HepG2 (cell line): ENCODE results near the gene NPHP4. TPM values are rescaled to one million over a fixed set of nuclear protein-coding genes. Genes with fewer than 3 reads are reported as not detected.

Experiments
- ATAC-seq: fragments of 200-7000 bp; cut with Tn5 transposase; 3 replicates; pipeline ENCODE4 v1.9.1; 2020; ENCODE audit warnings: mild to moderate bottlenecking, moderate library complexity
- BruUV-seq: library from RNA; stranded (reverse); fragments of 400-500 nt; replicated peaks from 2 replicates; lab custom pipeline; 2021; lab: Mats Ljungman, UMichigan
- CTCF ChIA-PET: fragments of 300-600 bp; formaldehyde crosslinking; extraction: SDS; loops from one replicate; lab custom pipeline; 2021; ENCODE audit warnings: low total read pairs, inconsistent platforms, low intra/inter-chr PET ratio; lab: Yijun Ruan, JAX
- POLR2A ChIA-PET: fragments of 350-600 bp; sonication (Branson Sonifier 250); formaldehyde crosslinking; loops from one replicate; lab custom pipeline; 2020; ENCODE audit warnings: antibody characterized with exemption, inconsistent platforms; lab: Yijun Ruan, JAX
- DNase-seq: peaks from one replicate; pipeline ENCODE4 v3.0.0-alpha.2; 2015; ENCODE audit warnings: low spot score
- FAIRE-seq: peaks from 3 replicates; lab custom pipeline; 2011; peaks lifted over from hg19 to GRCh38; lab: Jason Lieb, UNC
- H2AFZ ChIP-seq: one replicate; pipeline ENCODE4 v1.6.1; 2011; ENCODE audit warnings: low read length, inconsistent platforms
- H3K27ac ChIP-seq: fragments of 300-600 bp; 3 replicates; pipeline ENCODE4 v1.8.0; 2011; ENCODE audit warnings: mixed run types, mild to moderate bottlenecking, mixed read lengths, low read length, inconsistent platforms; ENCODE audit not compliant: insufficient read depth; ENCODE audit errors: extremely low read length
- H3K27me3 ChIP-seq, 2 experiments: fragments of 200-600 bp in 1 of 2; 2 replicates in 1 of 2; 3 replicates in 1 of 2; pipeline versions ENCODE4 v1.6.0 to v1.8.0; 2011; ENCODE audit warnings: low read length in 2 of 2, mild to moderate bottlenecking in 2 of 2, moderate library complexity in 2 of 2, inconsistent platforms in 1 of 2; ENCODE audit not compliant: insufficient read depth in 2 of 2, control insufficient read depth in 1 of 2
- H3K36me3 ChIP-seq, 2 experiments: fragments of 200-600 bp in 1 of 2; replicated peaks in 1 of 2; 2 replicates in 1 of 2; 3 replicates in 1 of 2; pipeline versions ENCODE4 v1.5.1 to v1.8.0; 2011; ENCODE audit warnings: low read length in 2 of 2, inconsistent platforms in 1 of 2; ENCODE audit not compliant: insufficient read depth in 2 of 2, control insufficient read depth in 1 of 2
- H3K4me1 ChIP-seq: 2 replicates; pipeline ENCODE4 v1.5.1; 2012; ENCODE audit warnings: low read length, inconsistent platforms; ENCODE audit not compliant: insufficient read depth
- H3K4me2 ChIP-seq: 2 replicates; pipeline ENCODE4 v1.6.0; 2011; ENCODE audit warnings: low read depth, low read length, inconsistent platforms
- H3K4me3 ChIP-seq, 3 experiments: fragments of 200-600 bp in 1 of 3; sonication (generic), shearing (Covaris generic) in 1 of 3; replicated peaks in 1 of 3; 2 replicates each; pipeline ENCODE4 v1.5.1; 2011 to 2016; ENCODE audit warnings: low read length in 3 of 3, inconsistent platforms in 2 of 3, low read depth in 2 of 3, mild to moderate bottlenecking in 2 of 3, control low read depth in 1 of 3, mixed read lengths in 1 of 3; ENCODE audit not compliant: insufficient read depth in 1 of 3
- H3K79me2 ChIP-seq: one replicate; pipeline ENCODE4 v1.6.1; 2011; ENCODE audit warnings: low read length, inconsistent platforms; ENCODE audit not compliant: insufficient read depth
- H3K9ac ChIP-seq: 2 replicates; pipeline ENCODE4 v1.6.0; 2011; ENCODE audit warnings: mild to moderate bottlenecking, low read depth, low read length, inconsistent platforms; ENCODE audit not compliant: insufficient read depth
- H3K9me3 ChIP-seq: 2 replicates; pipeline ENCODE4 v1.5.1; 2012; ENCODE audit warnings: mild to moderate bottlenecking, low read length
- H4K20me1 ChIP-seq: 2 replicates; pipeline ENCODE4 v1.6.0; 2011; ENCODE audit warnings: inconsistent platforms, mild to moderate bottlenecking, low read length, moderate library complexity; ENCODE audit not compliant: insufficient read depth
- BRF2 ChIP-seq: sonication (generic); formaldehyde crosslinking; IDR thresholded peaks from 2 replicates; pipeline ENCODE4 v1.8.1; 2022; ENCODE audit warnings: mild to moderate bottlenecking, missing genetic modification reagents
- ELF1 ChIP-seq: sonication (generic); formaldehyde crosslinking; IDR thresholded peaks from 2 replicates; pipeline ENCODE4 v1.4.0; 2020; ENCODE audit warnings: missing genetic modification reagents
- GMEB1 ChIP-seq: sonication (generic); formaldehyde crosslinking; IDR thresholded peaks from 2 replicates; pipeline ENCODE4 v1.5.1; 2020; ENCODE audit warnings: missing genetic modification reagents, mild to moderate bottlenecking, borderline replicate concordance
- HDAC1 ChIP-seq: sonication (generic); formaldehyde crosslinking; IDR thresholded peaks from 2 replicates; pipeline ENCODE4 v1.5.1; 2020; ENCODE audit warnings: mild to moderate bottlenecking, missing genetic modification reagents
- NCOA5 ChIP-seq: sonication (generic); formaldehyde crosslinking; IDR thresholded peaks from 2 replicates; pipeline ENCODE4 v1.4.0; 2020; ENCODE audit warnings: missing genetic modification reagents
- NR2F2 ChIP-seq: IDR thresholded peaks from 2 replicates; pipeline ENCODE4 v1.6.1; 2012; ENCODE audit warnings: low read depth, inconsistent platforms, borderline replicate concordance
- TCF7 ChIP-seq: sonication (generic); IDR thresholded peaks from 2 replicates; pipeline ENCODE4 v1.6.1; 2016; ENCODE audit warnings: antibody characterized with exemption, low read depth
- ZNF12 ChIP-seq: sonication (generic); formaldehyde crosslinking; IDR thresholded peaks from 2 replicates; pipeline ENCODE4 v1.5.0; 2020; ENCODE audit warnings: missing genetic modification reagents
- ZNF143 ChIP-seq: sonication (generic); formaldehyde crosslinking; IDR thresholded peaks from 2 replicates; pipeline ENCODE4 v1.4.0; 2020; ENCODE audit warnings: missing genetic modification reagents
- ZNF234 ChIP-seq: sonication (generic); formaldehyde crosslinking; conservative IDR thresholded peaks from 2 replicates; pipeline ENCODE4 v1.5.1; 2020; ENCODE audit warnings: mild to moderate bottlenecking, missing genetic modification reagents
- ZNF335 ChIP-seq: sonication (generic); formaldehyde crosslinking; IDR thresholded peaks from 2 replicates; pipeline ENCODE4 v1.4.0; 2020; ENCODE audit warnings: missing genetic modification reagents
- ZNF441 ChIP-seq: sonication (generic); formaldehyde crosslinking; IDR thresholded peaks from 2 replicates; pipeline ENCODE4 v1.7.0; 2021; ENCODE audit warnings: missing genetic modification reagents, borderline replicate concordance
- ZNF674 ChIP-seq: sonication (generic); formaldehyde crosslinking; IDR thresholded peaks from 2 replicates; pipeline ENCODE4 v1.5.0; 2020; ENCODE audit warnings: low read depth, mild to moderate bottlenecking, missing genetic modification reagents
- WGBS: methylation state at CpG from one replicate; pipeline ENCODE4 v1.1.6; 2017; ENCODE audit warnings: low lambda C conversion rate; 5-methylcytosine and 5-hydroxymethylcytosine counted together
- in situ Hi-C: cut with HindIII; loops from 2 replicates; pipeline ENCODE4 v1.10.0; 2017; ENCODE audit warnings: low pct_unique_long_range_greater_than_20kb; ENCODE audit not compliant: extremely low pct_ligation_motif_present
- intact Hi-C: fragments of 100-400 bp; cut with micrococcal nuclease; formaldehyde crosslinking; loops from one replicate; pipeline ENCODE4 v1.10.0; 2022; ENCODE audit not compliant: unreplicated experiment
- polyA plus RNA-seq, 8 experiments: library from polyadenylated mRNA; depleted of rRNA in 3 of 8; stranded (reverse) in 7 of 8; unstranded in 1 of 8; fragments of >200 nt; fragmentation: Illumina TruSeq in 4 of 8; extraction: Trizol in 4 of 8; gene quantifications; 2 replicates each; pipeline versions ENCODE4 v1.2.1 to v1.2.3, GENCODE V29; 2011 to 2016; ENCODE audit warnings: low read depth in 4 of 8, missing spikeins in 1 of 8, mixed read lengths in 1 of 8; ENCODE audit not compliant: insufficient read depth in 1 of 8
- total RNA-seq, 5 experiments: library from RNA; depleted of rRNA; stranded (reverse); fragments of >200 nt; fragmentation: Illumina TruSeq; extraction: Trizol; gene quantifications; 2 replicates each; pipeline ENCODE4 v1.2.3, GENCODE V29; 2016; ENCODE audit warnings: low read depth in 1 of 5

NPHP4 gene
- total and polyA plus RNA-seq, 2 of the 13 experiments (the other 11 are each of a cell fraction or from before 2014, with no cell fraction given), result 4.4 to 6.8 TPM

DNA sequence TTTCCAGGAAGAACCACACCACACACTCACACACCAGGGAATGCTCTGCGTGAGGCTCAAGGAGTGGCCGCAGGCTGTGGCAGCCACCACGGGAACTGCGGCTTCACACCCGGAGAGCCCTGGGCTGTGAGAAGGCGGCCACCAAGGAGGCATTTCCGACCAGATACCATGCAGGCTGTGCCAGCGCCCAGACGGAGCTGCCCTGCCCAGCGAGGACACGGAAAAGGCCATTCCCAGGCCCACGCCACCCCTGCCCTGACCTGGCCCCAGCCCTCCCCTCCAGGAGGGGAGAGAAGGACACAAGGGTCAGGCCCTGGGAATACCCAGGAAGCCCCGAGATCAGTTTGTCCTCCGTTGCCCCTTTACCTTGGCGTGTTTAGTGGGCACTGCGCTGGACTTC lies 119.3 kb downstream of the NPHP4 start:
- no TSS peak for BruUV-seq
- no peak overlapping the region for H2AFZ ChIP-seq
- CTCF ChIA-PET, result no interaction called here
- DNase-seq (no peak), ATAC-seq (no peak), FAIRE-seq (no peak)
- no peaks in the 10 kb centered on the region for H3K9me3 ChIP-seq
- no peak overlapping the region for H3K9ac ChIP-seq
- H3K79me2 ChIP-seq, result no peaks in the 10 kb centered on the region
- peaks cover 11 to 48% of the 10 kb centered on the region in 2 experiments; a peak in 4 of 5 replicates for H3K36me3 ChIP-seq
- intact Hi-C loops, result no loop called here
- TF ChIP-seq ZNF12 (no peak), TCF7 (no peak), ZNF234 (CRISPR knock-in tag) (no peak), ZNF335 (no peak), ZNF674 (no peak), ZNF441 (no peak), NR2F2 (no peak), HDAC1 (CRISPR knock-in tag) (no peak), BRF2 (CRISPR knock-in tag) (no peak), NCOA5 (no peak), GMEB1 (CRISPR knock-in tag) (no peak), ZNF143 (CRISPR knock-in tag) (no peak), ELF1 (no peak)
- no peaks in the 10 kb centered on the region for H3K4me1 ChIP-seq
- POLR2A ChIA-PET, result no interaction called here
- in situ Hi-C loops, result no loop called here
- no peak overlapping the region for H3K27ac ChIP-seq
- no peaks in the 10 kb centered on the region for H4K20me1 ChIP-seq
- no peak overlapping the region for H3K4me2 ChIP-seq
- H3K27me3 ChIP-seq, result no peaks in the 10 kb centered on the region
- no peak overlapping the region for H3K4me3 ChIP-seq
- WGBS, result 96% methylated on average over 7 of the region's 16 CpGs
